Kidney tubule cell (primary cell): ENCODE measurements around the gene CLCN7.

Experiments used
- DNase-seq: peaks from one replicate; pipeline ENCODE4 v3.0.0-alpha.2; 2018; ENCODE audit warnings: low spot score

Gene CLCN7, protein sequence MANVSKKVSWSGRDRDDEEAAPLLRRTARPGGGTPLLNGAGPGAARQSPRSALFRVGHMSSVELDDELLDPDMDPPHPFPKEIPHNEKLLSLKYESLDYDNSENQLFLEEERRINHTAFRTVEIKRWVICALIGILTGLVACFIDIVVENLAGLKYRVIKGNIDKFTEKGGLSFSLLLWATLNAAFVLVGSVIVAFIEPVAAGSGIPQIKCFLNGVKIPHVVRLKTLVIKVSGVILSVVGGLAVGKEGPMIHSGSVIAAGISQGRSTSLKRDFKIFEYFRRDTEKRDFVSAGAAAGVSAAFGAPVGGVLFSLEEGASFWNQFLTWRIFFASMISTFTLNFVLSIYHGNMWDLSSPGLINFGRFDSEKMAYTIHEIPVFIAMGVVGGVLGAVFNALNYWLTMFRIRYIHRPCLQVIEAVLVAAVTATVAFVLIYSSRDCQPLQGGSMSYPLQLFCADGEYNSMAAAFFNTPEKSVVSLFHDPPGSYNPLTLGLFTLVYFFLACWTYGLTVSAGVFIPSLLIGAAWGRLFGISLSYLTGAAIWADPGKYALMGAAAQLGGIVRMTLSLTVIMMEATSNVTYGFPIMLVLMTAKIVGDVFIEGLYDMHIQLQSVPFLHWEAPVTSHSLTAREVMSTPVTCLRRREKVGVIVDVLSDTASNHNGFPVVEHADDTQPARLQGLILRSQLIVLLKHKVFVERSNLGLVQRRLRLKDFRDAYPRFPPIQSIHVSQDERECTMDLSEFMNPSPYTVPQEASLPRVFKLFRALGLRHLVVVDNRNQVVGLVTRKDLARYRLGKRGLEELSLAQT

GRCh38 chr16:1474796-1475551, at the start of gene CLCN7:
CLCN7 (minus strand) TSS chr16:1475028; CDS start chr16:1474974, 54 bp downstream.
- DNase-seq, result peak; percentile 84

GRCh38 chr16:1524366-1524765, 49.5 kb upstream of the CLCN7 start:
- no peak for DNase-seq

DNA sequence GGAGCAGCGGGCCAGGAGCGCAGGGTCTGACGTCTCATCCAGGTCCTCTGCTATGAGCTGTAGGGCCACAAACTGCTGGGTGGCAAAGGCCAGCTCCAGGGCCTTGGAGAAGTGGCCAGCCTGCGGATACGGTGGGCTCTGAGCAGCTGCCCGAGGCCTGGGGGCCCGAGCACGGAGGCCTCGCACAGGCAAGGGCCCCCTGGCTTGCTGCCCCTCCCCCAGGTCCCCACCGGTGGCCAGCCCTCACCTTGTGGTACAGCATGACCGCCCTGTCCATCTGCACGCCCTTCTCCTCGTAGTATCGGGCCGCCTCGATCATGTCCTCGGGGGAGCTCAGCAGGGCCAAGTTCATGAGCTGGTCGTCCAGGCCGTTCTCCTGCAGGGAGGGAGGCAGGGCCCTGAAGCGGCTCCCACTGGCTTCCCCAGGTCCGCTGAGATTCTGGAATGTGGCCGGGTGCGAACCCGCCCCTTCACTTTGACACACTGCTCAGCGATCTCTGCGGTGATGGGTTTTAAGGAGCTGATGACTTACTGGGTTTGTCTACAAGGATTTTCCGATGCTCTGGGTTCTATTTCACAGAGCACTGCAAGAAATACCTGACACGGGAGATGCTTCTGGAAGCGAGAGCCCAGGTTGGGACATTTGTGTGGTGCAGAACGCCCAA, 48.9 kb upstream of the CLCN7 start:
- DNase-seq, result no peak

DNA sequence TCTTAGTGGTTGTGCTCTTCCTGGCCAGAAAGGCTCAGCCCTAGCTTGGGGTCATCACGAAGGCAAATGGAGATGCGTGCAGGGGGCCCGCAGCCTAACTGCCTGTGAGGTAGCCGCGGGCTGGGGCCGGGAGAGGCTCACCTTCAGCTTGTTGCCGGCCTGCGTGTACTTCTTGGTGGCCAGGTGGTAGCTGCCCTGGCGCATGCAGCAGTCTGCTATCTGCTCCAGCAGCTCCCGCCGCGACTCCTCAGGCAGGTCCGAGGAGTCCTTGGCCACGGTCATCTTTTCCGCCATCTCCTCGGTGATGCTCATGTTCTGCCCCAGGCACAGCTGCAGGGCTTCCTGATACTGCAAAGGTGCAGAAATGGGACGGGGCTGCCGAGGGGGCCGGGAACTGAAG, 45.6 kb upstream of the CLCN7 start:
- DNase-seq, result no peak

DNA sequence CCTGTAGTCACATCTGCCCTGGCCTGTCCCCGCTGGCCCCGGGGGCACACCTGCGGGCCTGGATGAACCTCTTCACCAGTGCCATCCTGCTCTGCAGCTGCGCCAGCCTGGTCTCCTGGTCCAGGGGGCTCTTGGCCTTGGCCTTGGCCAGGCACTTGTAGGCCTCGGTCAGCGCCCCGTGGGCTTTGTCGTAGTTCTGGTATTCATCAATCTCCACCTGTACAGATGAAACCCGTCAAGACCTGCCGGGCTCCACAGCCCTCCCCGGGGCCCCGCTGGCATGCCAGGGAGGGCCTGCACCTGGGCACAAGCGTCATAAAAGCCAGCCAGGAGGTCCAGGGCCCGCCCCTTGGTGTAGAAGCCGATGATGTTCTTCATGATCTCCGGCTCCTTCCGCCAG, 45.0 kb upstream of the CLCN7 start:
- DNase-seq, result no peak

GRCh38 chr16:1518626-1519135, 43.9 kb upstream of the CLCN7 start:
- DNase-seq, result no peak

GRCh38 chr16:1514507-1514906, 39.7 kb upstream of the CLCN7 start:
- DNase-seq, result no peak

DNA sequence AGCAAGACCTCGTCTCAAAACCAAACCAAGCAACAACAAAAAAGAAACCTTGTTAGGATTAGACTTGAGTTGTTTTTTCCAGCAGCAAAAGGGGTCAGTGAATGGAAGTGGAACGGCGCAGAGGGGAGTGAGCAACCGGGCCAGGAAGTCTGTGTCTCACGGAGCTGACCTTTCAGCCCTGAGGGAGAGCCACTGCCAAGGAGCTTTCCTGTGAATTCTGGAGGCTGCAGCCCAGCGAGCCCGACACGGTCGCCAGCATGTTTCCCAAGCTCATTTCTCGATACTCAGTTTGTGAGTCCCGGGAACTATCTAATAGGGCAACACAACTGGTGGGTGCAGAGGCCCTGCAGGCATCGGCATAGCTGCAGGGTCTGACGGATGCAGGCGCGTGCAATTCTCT, 37.9 kb upstream of the CLCN7 start:
- DNase-seq, result no peak

DNA sequence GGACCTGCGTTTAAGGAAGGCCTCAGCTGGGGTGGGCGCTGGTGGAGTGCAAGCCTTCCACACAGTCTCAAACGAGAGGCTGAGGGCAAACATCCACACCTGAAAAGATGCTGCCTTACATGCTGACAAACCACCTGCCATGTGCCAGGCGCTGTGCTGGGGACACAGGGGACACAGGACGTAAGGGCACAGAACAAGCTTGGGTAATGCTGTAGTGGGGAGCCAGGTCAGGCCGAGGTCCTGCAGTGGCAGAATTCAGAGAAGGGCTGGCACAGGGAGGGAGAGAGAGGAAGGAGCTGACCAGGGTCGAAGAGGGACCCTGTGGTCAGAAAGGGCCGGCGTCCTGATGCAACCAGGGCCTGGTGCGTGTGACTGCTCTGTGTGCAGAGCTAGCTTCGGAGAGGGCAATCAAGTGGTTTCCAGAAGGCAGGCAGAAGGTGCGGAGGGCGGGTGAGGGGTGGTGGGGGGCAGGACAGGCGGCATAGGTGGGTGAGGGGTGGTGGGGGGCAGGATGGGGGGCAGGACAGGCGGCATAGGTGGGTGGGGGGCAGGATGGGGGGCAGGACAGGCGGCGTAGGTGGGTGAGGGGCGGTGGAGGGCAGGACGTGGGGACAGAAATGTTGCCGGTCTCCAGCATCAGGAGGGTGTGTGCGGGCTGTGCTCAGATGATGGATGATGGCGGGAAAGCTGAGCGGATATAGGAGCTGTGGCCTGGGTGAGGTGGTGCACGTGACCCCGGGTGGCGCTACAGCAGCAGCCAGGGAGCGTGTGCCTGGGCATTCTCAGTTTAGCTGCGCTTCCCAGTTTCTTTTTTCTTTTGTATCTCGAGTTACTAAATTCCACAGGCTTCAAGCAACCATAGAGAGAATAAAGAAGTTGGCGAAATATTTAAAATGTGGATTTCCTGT, 37.1 kb upstream of the CLCN7 start:
- DNase-seq, result no peak

DNA sequence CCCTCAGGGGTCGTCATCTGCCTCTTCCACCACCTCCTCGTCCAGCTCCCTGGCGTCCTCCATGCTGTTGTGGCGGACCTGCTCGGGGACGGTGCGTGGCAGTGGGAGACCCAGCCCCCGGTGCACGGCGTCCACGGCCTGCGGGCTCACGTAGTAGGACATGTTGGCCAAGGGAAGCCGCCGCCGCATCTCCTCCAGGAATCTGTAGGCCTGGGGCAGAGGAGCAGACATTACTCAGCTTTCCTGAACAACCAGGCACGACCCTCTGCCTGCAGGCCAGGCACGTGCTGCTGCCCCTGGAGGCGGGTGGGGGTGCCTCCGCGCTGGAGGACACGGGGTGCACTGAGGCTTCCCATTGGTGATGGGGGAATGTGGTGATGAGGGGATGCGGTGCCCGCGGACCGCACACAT, 36.1 kb upstream of the CLCN7 start:
- no peak for DNase-seq

DNA sequence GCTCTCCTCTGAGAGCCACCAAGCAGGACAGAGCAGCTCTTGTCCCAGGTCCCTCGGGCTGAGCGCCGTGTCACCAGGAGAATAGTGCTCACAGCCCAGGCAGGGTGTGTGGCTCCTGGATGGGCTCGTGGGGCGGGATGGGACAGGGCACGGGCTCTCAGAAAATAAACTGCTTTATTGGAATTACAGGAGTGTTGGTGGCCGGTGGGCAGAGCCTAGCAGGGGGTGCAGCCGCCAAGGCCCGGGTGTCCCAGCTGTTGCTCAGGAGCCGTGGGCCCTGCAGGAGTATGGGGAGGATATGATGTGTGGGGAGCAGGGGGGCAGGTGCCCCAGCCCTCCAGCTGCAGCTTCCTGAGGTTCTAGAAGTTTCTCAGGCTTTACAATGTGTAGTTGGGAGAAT, 35.4 kb upstream of the CLCN7 start:
- no peak for DNase-seq

- DNase-seq, result no peak
Measured at GRCh38 chr16:1509307-1510221, 34.7 kb upstream of the CLCN7 start.

DNA sequence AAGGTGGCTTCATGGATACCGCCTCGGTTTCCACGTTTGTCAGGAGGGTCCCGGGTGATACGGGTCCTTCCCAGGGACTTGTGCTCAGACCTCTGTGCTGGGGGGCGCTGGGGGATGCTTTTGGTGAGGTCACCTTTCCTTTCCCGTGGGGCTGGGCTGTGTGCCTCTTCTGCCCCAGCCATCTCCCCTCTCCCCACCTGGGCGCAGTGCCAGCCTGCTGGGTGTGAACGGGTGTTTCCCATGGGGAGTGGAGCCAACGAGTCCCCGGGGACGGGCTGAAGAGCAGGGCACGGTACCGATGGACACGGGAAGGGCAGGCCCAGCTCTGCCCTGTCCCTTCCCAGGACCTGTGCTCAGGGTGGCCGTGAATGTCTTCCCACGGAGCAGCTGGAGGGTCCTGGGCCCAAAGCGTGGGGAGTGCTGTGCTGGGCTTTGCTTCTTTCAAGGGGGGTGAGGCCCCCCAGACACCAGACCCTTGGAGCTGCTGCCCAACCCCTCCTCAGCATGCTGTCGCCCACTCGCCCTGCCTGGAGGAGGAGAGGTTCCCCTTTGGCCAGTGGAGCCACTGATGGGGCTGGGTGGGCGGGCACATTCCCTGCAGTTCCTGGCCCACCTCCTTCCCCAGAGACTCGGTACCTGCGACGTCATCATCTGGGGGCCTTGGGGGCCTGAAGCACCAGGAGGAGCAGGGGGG, 33.8 kb upstream of the CLCN7 start:
- no peak for DNase-seq

DNA sequence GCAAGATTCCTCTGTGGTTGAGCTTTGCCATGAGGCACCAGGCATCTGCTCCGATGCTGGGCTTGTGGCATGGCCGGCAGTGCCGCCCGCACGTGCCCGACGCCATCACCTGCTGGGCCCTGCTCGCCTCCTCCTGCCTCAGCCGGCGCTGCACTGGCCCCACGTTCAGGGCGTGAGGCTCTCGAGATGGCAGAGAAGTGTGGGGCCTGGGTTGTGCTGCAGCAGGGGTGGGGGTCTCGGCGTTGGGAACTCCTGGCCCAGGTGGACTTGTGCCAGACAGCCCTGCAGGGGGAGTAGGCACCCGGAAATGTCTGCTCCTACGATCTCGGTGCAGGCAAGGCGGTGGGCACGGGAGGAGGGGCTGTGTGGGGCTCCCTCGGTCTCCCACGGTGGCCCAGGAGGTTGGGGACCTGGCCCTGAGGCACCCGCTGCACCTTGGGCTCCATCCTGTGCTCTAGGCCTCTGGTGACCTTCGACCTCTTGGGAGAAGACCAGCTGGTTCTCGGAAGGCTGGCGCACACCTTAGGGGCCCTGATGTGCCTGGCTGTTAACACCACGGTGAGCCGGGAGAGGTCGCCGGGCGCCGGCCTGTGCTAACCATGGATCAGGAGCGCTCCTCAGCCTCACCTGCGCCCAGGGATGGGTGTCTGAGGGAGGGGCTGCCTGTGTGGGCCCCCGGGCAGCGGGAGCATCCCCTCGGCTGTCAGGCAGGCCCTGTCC, 31.8 kb upstream of the CLCN7 start:
- DNase-seq, result no peak

DNA sequence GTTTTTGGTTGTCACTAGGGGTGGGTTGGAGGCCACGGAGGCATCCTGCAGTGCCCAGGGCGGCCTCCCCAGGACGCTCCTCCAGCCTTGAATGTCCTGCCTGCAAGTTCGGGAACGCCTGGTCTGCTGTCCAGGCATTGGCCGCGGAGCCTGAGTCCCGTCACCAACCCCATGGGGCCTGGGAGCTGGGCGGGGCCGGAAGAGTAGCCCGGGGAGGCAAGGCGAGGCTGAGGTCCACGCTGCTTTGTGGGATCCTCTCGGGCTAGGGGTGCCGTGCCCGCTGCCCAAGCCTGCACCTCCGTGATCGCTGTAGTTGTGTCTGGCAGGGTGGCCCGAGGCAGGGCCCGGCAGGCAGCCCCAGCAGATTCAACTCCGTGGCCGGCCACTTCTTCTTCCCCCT, 31.1 kb upstream of the CLCN7 start:
- no peak for DNase-seq

GRCh38 chr16:1505073-1505844, 30.4 kb upstream of the CLCN7 start:
- no peak for DNase-seq

GRCh38 chr16:1503110-1503955, 28.5 kb upstream of the CLCN7 start:
- DNase-seq, result no peak
